SK-N-SH treated with all-trans-retinoic acid at 6 μM for 48 hours (cell line): ENCODE measurements around the gene NMD3.

Experiments
- ARNTL ChIP-seq: fragments of 450-650 bp; formaldehyde crosslinking; IDR thresholded peaks from 2 replicates; pipeline ENCODE4 v1.5.0; 2020; ENCODE audit warnings: low read depth, mild to moderate bottlenecking, moderate library complexity, borderline replicate concordance
- BACH2 ChIP-seq: fragments of 250-450 bp; sonication (Bioruptor Pico); IDR thresholded peaks from 2 replicates; pipeline ENCODE4 v1.9.0; 2021; ENCODE audit warnings: mild to moderate bottlenecking, borderline replicate concordance
- CREB5 ChIP-seq: fragments of 250-450 bp; sonication (Bioruptor Pico); IDR thresholded peaks from 2 replicates; pipeline ENCODE4 v1.5.1; 2020; ENCODE audit warnings: low read depth, mild to moderate bottlenecking, moderate library complexity
- ESRRG ChIP-seq: fragments of 250-450 bp; sonication (Bioruptor Pico); IDR thresholded peaks from 2 replicates; pipeline ENCODE4 v1.6.1; 2021; ENCODE audit warnings: mild to moderate bottlenecking
- ISL1 ChIP-seq: fragments of 250-450 bp; sonication (Bioruptor Pico); IDR thresholded peaks from 2 replicates; pipeline ENCODE4 v2.1.2; 2022; ENCODE audit warnings: mild to moderate bottlenecking, moderate library complexity
- OSR1 ChIP-seq: fragments of 250-450 bp; sonication (Bioruptor Pico); IDR thresholded peaks from 2 replicates; pipeline ENCODE4 v1.8.0; 2022; ENCODE audit warnings: moderate library complexity, mild to moderate bottlenecking, inconsistent platforms
- PATZ1 ChIP-seq: fragments of 250-450 bp; sonication (Bioruptor Pico); IDR thresholded peaks from 2 replicates; pipeline ENCODE4 v1.8.0; 2020; ENCODE audit warnings: mild to moderate bottlenecking, moderate library complexity, borderline replicate concordance
- SNAI2 ChIP-seq: fragments of 250-450 bp; sonication (Bioruptor Pico); IDR thresholded peaks from 2 replicates; pipeline ENCODE4 v1.5.0; 2020; ENCODE audit warnings: mild to moderate bottlenecking, moderate library complexity
- TCF4 ChIP-seq: fragments of 250-450 bp; sonication (Bioruptor Pico); IDR thresholded peaks from 2 replicates; pipeline ENCODE4 v1.8.0; 2021; ENCODE audit warnings: mild to moderate bottlenecking, moderate library complexity, borderline replicate concordance
- TSHZ2 ChIP-seq: fragments of 250-450 bp; sonication (Bioruptor Pico); IDR thresholded peaks from 2 replicates; pipeline ENCODE4 v1.5.0; 2020; ENCODE audit warnings: mild to moderate bottlenecking, moderate library complexity
- ZFP3 ChIP-seq: fragments of 250-450 bp; sonication (Bioruptor Pico); IDR thresholded peaks from 2 replicates; pipeline ENCODE4 v1.5.0; 2020; ENCODE audit warnings: mild to moderate bottlenecking, moderate library complexity
- ZFP30 ChIP-seq: fragments of 450-650 bp; formaldehyde crosslinking; IDR thresholded peaks from 2 replicates; pipeline ENCODE4 v1.5.0; 2022; ENCODE audit warnings: mild to moderate bottlenecking, moderate library complexity
- ZNF565 ChIP-seq: fragments of 450-650 bp; formaldehyde crosslinking; conservative IDR thresholded peaks from 2 replicates; pipeline ENCODE4 v1.5.0; 2020; ENCODE audit warnings: low read depth, mild to moderate bottlenecking, moderate library complexity
- ZNF70 ChIP-seq: fragments of 450-650 bp; formaldehyde crosslinking; IDR thresholded peaks from 2 replicates; pipeline ENCODE4 v1.5.0; 2020; ENCODE audit warnings: mild to moderate bottlenecking, moderate library complexity

GRCh38 chr3:161254861-161255260 lies 33.8 kb downstream of the NMD3 start:
- TF ChIP-seq ISL1 (CRISPR knock-in tag), result no peak
- no peak for TF ChIP-seq SNAI2 (CRISPR knock-in tag)
- no peak for TF ChIP-seq ZFP30
- TF ChIP-seq OSR1 (CRISPR knock-in tag), result no peak
- TF ChIP-seq ZNF70 (CRISPR knock-in tag), result no peak
- TF ChIP-seq PATZ1 (CRISPR knock-in tag), result no peak
- no peak for TF ChIP-seq ZNF565 (CRISPR knock-in tag)
- TF ChIP-seq ESRRG (CRISPR knock-in tag), result no peak
- no peak for TF ChIP-seq ZFP3 (CRISPR knock-in tag)
- TF ChIP-seq ARNTL (CRISPR knock-in tag), result no peak
- TF ChIP-seq TSHZ2 (CRISPR knock-in tag), result no peak
- no peak for TF ChIP-seq TCF4 (CRISPR knock-in tag)
- no peak for TF ChIP-seq CREB5
- no peak for TF ChIP-seq BACH2
